Activated T-cell treated with anti-CD3 and anti-CD28 coated beads for 48 hours (primary cell): Measurements from ENCODE around the gene TRUB2.

Experiments used
- DNase-seq: peaks from one replicate; pipeline ENCODE4 v3.0.0-alpha.2; 2020; ENCODE audit warnings: low read depth

Gene TRUB2

GRCh38 chr9:128271112-128271511 is 51.1 kb downstream of the TRUB2 start:
- DNase-seq = no peak

- no peak for DNase-seq
Observed at GRCh38 chr9:128266868-128267590, 55.2 kb downstream of the TRUB2 start.

- DNase-seq = no peak
Observed at GRCh38 chr9:128265348-128265847, 56.8 kb downstream of the TRUB2 start.

GRCh38 chr9:128262687-128263086 is 59.6 kb downstream of the TRUB2 start:
- DNase-seq = no peak

GRCh38 chr9:128260340-128260739 is 61.9 kb downstream of the TRUB2 start:
- DNase-seq = no peak

GRCh38 chr9:128259156-128259555 is 63.1 kb downstream of the TRUB2 start:
- no peak for DNase-seq

GRCh38 chr9:128258326-128258725 is 63.9 kb downstream of the TRUB2 start:
- DNase-seq = no peak

- DNase-seq = no peak
Observed at GRCh38 chr9:128257907-128258306, 64.3 kb downstream of the TRUB2 start.

GRCh38 chr9:128257086-128257825 is 65.0 kb downstream of the TRUB2 start:
- DNase-seq = no peak
